IPS-18c (cell line): ENCODE data around the gene AKAP1.
"Not testable (repeated sequence)": the region's sequence is repeated elsewhere in the genome, so short reads cannot be mapped to it uniquely, and the experiment has no call there.

Source experiments
- H3K4me3 ChIP-seq: 2 replicates; pipeline ENCODE4 v1.7.0; 2013; ENCODE audit warnings: low read depth, mild to moderate bottlenecking, low read length, moderate library complexity; ENCODE audit not compliant: insufficient read depth
- H3K9me3 ChIP-seq: one replicate; pipeline ENCODE4 v1.6.1; 2013; ENCODE audit warnings: mild to moderate bottlenecking, low read length, moderate library complexity; ENCODE audit not compliant: control insufficient read depth, insufficient read depth

AKAP1 gene

GRCh38 chr17:57092779-57093178 lies 7.7 kb downstream of the AKAP1 start:
- Histone ChIP-seq H3K4me3 (no peak overlapping the region), H3K9me3 (no peaks in the 10 kb centered on the region)

GRCh38 chr17:57096472-57097202 lies 11.6 kb downstream of the AKAP1 start:
- Histone ChIP-seq H3K4me3 (no peak overlapping the region), H3K9me3 (no peaks in the 10 kb centered on the region)

GRCh38 chr17:57097832-57098421 lies 12.9 kb downstream of the AKAP1 start:
- H3K9me3 ChIP-seq: no peaks in the 10 kb centered on the region
- no peak overlapping the region for H3K4me3 ChIP-seq

- Histone ChIP-seq H3K4me3 (no peak overlapping the region), H3K9me3 (no peaks in the 10 kb centered on the region)
Observed at GRCh38 chr17:57099165-57099564, 14.1 kb downstream of the AKAP1 start.

- Histone ChIP-seq H3K9me3 (no peaks in the 10 kb centered on the region), H3K4me3 (no peak overlapping the region)
Observed at GRCh38 chr17:57102122-57102521, 17.1 kb downstream of the AKAP1 start.

GRCh38 chr17:57102660-57103059 lies 17.6 kb downstream of the AKAP1 start:
- not testable (repeated sequence) for H3K4me3 ChIP-seq, H3K9me3 ChIP-seq

GRCh38 chr17:57104461-57105175 lies 19.6 kb downstream of the AKAP1 start:
- no peaks in the 10 kb centered on the region for H3K9me3 ChIP-seq
- no peak overlapping the region for H3K4me3 ChIP-seq

- Histone ChIP-seq H3K4me3 (no peak overlapping the region), H3K9me3 (no peaks in the 10 kb centered on the region)
Observed at GRCh38 chr17:57105591-57105990, 20.5 kb downstream of the AKAP1 start.

- no peaks in the 10 kb centered on the region for H3K9me3 ChIP-seq
- H3K4me3 ChIP-seq: no peak overlapping the region
Observed at GRCh38 chr17:57106107-57106835, 21.2 kb downstream of the AKAP1 start.

GRCh38 chr17:57106836-57107497 lies 21.9 kb downstream of the AKAP1 start:
- H3K4me3 ChIP-seq: no peak overlapping the region
- no peaks in the 10 kb centered on the region for H3K9me3 ChIP-seq

GRCh38 chr17:57107498-57108101 lies 22.6 kb downstream of the AKAP1 start:
- H3K4me3 ChIP-seq: no peak overlapping the region
- no peaks in the 10 kb centered on the region for H3K9me3 ChIP-seq

GRCh38 chr17:57108671-57109392 lies 23.8 kb downstream of the AKAP1 start:
- Histone ChIP-seq H3K9me3 (no peaks in the 10 kb centered on the region), H3K4me3 (no peak overlapping the region; the same call in 1 of the 2 replicates)

GRCh38 chr17:57109393-57110151 lies 24.5 kb downstream of the AKAP1 start:
- no peak overlapping the region for H3K4me3 ChIP-seq
- H3K9me3 ChIP-seq: no peaks in the 10 kb centered on the region

GRCh38 chr17:57110152-57110542 lies 25.1 kb downstream of the AKAP1 start:
- Histone ChIP-seq H3K9me3 (no peaks in the 10 kb centered on the region), H3K4me3 (no peak overlapping the region)

GRCh38 chr17:57110579-57111325 lies 25.7 kb downstream of the AKAP1 start:
- Histone ChIP-seq H3K4me3 (no peak overlapping the region), H3K9me3 (no peaks in the 10 kb centered on the region)
